GM19467 (cell line): Measurements from ENCODE around the gene CLEC3B.
"Not testable (repeated sequence)": the region's sequence is repeated elsewhere in the genome, so short reads cannot be mapped to it uniquely, and the experiment has no call there.

Experiments
- ATAC-seq: cut with Tn5 transposase; IDR thresholded peaks from one replicate; pipeline ENCODE4 v1.9.1; 2021; ENCODE audit warnings: mild to moderate bottlenecking, moderate library complexity; ENCODE audit not compliant: unreplicated experiment

CLEC3B gene

GRCh38 chr3:45026038-45026437 is at the start of gene CLEC3B:
Gene CLEC3B (plus strand): TSS chr3:45026303. CDS start chr3:45026363, 60 bp downstream.
- ATAC-seq, result no peak

GRCh38 chr3:44981220-44981619 is 44.9 kb upstream of the CLEC3B start:
- ATAC-seq, result no peak

- ATAC-seq, result no peak
Measured at GRCh38 chr3:44981751-44982150, 44.4 kb upstream of the CLEC3B start.

- no peak for ATAC-seq
Measured at GRCh38 chr3:44982817-44983216, 43.3 kb upstream of the CLEC3B start.

GRCh38 chr3:44983484-44983941 is 42.6 kb upstream of the CLEC3B start:
- no peak for ATAC-seq

- ATAC-seq, result no peak
Measured at GRCh38 chr3:44984335-44984734, 41.8 kb upstream of the CLEC3B start.

GRCh38 chr3:44986330-44986729 is 39.8 kb upstream of the CLEC3B start:
- ATAC-seq, result not testable (repeated sequence)

GRCh38 chr3:44987332-44987731 is 38.8 kb upstream of the CLEC3B start:
- ATAC-seq, result no peak

- no peak for ATAC-seq
Measured at GRCh38 chr3:44988073-44988472, 38.0 kb upstream of the CLEC3B start.

- ATAC-seq, result no peak
Measured at GRCh38 chr3:44989141-44989540, 37.0 kb upstream of the CLEC3B start.

- no peak for ATAC-seq
Measured at GRCh38 chr3:44989636-44990373, 36.3 kb upstream of the CLEC3B start.

- ATAC-seq, result no peak
Measured at GRCh38 chr3:44991326-44991725, 34.8 kb upstream of the CLEC3B start.

GRCh38 chr3:44992555-44993470 is 33.3 kb upstream of the CLEC3B start:
- no peak for ATAC-seq

GRCh38 chr3:44993471-44994205 is 32.5 kb upstream of the CLEC3B start:
- ATAC-seq, result no peak

- no peak for ATAC-seq
Measured at GRCh38 chr3:44995142-44995770, 30.8 kb upstream of the CLEC3B start.

GRCh38 chr3:44996556-44996969 is 29.5 kb upstream of the CLEC3B start:
- ATAC-seq, result no peak

- no peak for ATAC-seq
Measured at GRCh38 chr3:44999782-45000181, 26.3 kb upstream of the CLEC3B start.

- no peak for ATAC-seq
Measured at GRCh38 chr3:45000823-45001222, 25.3 kb upstream of the CLEC3B start.

- no peak for ATAC-seq
Measured at GRCh38 chr3:45001738-45002137, 24.4 kb upstream of the CLEC3B start.

- ATAC-seq, result no peak
Measured at GRCh38 chr3:45002139-45002660, 23.9 kb upstream of the CLEC3B start.
